HG03457 (cell line): ENCODE measurements around the gene ANO9.
"Not testable (repeated sequence)": the region's sequence is repeated elsewhere in the genome, so short reads cannot be mapped to it uniquely, and the experiment has no call there.

Source experiments
- ATAC-seq: cut with Tn5 transposase; IDR thresholded peaks from one replicate; pipeline ENCODE4 v1.9.1; 2021; ENCODE audit warnings: moderate number of reproducible peaks; ENCODE audit not compliant: unreplicated experiment

Gene ANO9

GRCh38 chr11:405323-405953 lies 36.4 kb downstream of the ANO9 start:
- ATAC-seq: no peak

GRCh38 chr11:404551-405264 lies 37.1 kb downstream of the ANO9 start:
- no peak for ATAC-seq

- ATAC-seq: no peak
Measured at GRCh38 chr11:403761-404431, 37.9 kb downstream of the ANO9 start.

- ATAC-seq: no peak
Measured at GRCh38 chr11:403021-403760, 38.6 kb downstream of the ANO9 start.

GRCh38 chr11:401196-401595 lies 40.6 kb downstream of the ANO9 start:
- not testable (repeated sequence) for ATAC-seq

GRCh38 chr11:400241-400689 lies 41.5 kb downstream of the ANO9 start:
- no peak for ATAC-seq

- no peak for ATAC-seq
Measured at GRCh38 chr11:399731-400211, 42.0 kb downstream of the ANO9 start.

GRCh38 chr11:398826-399225 lies 43.0 kb downstream of the ANO9 start:
- no peak for ATAC-seq

GRCh38 chr11:396948-397548 lies 44.8 kb downstream of the ANO9 start:
- ATAC-seq: no peak

GRCh38 chr11:396511-396947 lies 45.3 kb downstream of the ANO9 start:
- ATAC-seq: no peak

- no peak for ATAC-seq
Measured at GRCh38 chr11:395866-396265, 45.9 kb downstream of the ANO9 start.

- no peak for ATAC-seq
Measured at GRCh38 chr11:394858-395655, 46.8 kb downstream of the ANO9 start.

- ATAC-seq: no peak
Measured at GRCh38 chr11:394034-394857, 47.6 kb downstream of the ANO9 start, which contains the start of gene PKP3. Gene PKP3, plus strand, starts transcription at chr11:394209. Its CDS starts 84 bp downstream, at chr11:394293.

GRCh38 chr11:393219-394033 lies 48.4 kb downstream of the ANO9 start:
- ATAC-seq: no peak

GRCh38 chr11:392102-392777 lies 49.6 kb downstream of the ANO9 start:
- no peak for ATAC-seq

GRCh38 chr11:391117-392017 lies 50.4 kb downstream of the ANO9 start:
- no peak for ATAC-seq

- no peak for ATAC-seq
Measured at GRCh38 chr11:390175-390574, 51.6 kb downstream of the ANO9 start.
